Embryonic facial prominence (tissue), 1 donor: Measurements from ENCODE around the gene GLIS1.

Source experiments
- DNase-seq: peaks from one replicate; pipeline ENCODE4 v3.0.0-alpha.2; 2016; ENCODE audit errors: extremely low spot score

GLIS1 gene

DNA sequence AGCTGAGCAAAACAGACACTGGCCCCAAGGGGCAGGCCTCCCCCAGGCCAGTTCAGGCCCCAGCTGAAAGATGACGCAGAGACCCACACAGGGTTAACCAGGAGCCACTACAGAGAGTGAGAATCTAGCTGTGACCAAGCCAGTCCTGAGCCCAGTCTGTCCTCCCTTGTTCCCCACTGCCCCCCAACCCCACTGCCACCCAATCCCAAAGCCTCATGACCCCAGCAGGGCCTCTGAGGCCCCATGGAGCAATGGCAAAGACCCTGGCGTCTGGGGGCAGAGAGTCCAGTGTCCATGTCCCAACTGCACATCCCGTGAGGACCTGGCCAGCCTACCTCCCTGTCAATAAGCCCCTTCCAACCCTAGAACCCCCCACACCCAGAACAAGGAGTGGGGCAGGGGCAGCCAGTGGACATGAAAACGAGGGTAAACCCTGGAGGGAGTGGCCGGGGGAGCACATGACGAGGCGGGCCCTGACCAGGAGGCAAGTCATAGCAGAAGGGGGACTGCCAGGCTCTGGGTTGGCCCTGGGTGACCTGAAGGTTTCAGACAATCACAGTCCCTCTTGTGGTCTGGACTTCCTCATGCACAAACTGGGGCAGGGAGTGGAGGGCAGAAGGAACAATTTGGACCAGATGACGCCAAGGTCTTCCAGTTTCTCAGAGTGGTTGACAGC is 100.5 kb downstream of the GLIS1 start:
- DNase-seq, result no peak

GRCh38 chr1:53637511-53638359 is 101.2 kb downstream of the GLIS1 start:
- DNase-seq, result no peak

DNA sequence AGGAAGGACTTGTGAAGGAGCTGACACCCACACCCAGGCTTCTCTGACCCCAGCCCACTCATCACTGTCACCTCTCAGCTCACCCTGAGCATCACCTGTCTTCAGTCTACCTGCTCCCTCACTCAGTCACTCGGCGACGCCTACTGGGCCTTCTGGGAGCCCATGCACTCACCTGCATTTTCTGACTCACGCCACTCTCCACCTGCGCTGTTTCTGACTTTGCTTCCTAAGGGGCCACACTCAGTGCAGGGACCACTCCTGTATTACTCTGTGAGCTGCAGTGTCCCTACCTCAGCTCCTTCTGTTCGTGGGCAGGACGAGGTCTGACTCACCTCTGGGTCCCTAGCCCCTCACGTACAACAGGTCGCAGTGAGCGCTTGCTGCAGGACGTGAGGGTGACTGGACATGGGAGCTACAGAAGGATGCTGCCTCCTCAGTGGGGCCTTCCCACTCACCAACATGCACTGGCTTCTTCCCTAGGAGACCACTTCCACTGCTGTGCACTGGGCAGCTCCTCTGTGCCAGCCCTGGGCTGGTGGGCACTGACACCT is 102.3 kb downstream of the GLIS1 start:
- no peak for DNase-seq

DNA sequence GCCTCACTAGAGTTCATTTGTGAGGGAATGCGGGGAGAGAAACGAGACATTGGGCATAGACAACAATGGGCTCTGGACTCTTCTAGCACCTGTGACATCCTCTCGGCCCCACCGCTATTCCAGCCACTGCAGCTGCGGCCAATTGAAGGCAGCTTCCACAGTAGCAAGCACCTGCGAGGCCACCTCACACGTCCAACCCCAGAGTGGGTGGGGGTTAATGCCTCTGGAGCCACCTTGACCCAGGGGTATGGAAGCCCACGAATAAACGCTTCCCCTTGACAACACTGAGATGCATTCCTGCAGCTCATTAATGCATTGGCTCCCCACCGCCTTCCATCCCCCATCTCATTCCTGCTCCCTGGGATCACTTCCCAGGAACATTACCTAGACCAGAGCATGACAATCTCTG is 104.4 kb downstream of the GLIS1 start:
- DNase-seq, result no peak

GRCh38 chr1:53633073-53633704 is 105.8 kb downstream of the GLIS1 start:
- no peak for DNase-seq

- DNase-seq, result no peak
Measured at GRCh38 chr1:53631622-53632310, 107.2 kb downstream of the GLIS1 start.

DNA sequence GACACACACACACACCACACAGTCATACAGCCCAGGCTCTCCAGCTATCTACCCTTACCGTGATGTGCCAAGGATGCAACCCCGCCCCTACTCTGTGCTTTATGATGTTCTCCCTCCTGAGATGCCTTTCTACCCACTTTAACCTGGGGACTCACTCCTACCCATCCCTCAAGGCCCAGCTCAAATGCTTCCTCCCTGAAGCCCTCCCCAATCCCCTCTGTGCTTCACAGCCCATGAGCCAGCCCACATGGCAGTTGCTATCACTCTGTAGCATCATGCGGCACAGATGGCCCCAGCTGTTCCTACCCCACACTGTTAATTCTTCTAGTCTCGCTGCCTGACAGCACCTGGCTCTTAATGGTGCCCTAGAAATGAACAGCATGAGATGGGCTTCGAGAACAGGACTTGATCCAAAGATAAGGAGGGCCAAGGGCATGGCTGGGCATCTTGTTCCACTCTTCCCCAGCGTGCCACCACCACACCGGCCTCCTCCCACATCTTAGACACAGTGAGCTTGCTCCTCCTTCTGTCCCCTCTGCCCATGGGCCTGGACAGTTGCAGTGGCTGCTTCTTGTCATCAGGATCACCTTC is 109.8 kb downstream of the GLIS1 start:
- DNase-seq, result no peak

GRCh38 chr1:53628286-53628955 is 110.5 kb downstream of the GLIS1 start:
- no peak for DNase-seq

GRCh38 chr1:53627666-53628065 is 111.3 kb downstream of the GLIS1 start:
- no peak for DNase-seq

GRCh38 chr1:53627031-53627430 is 111.9 kb downstream of the GLIS1 start:
- no peak for DNase-seq

- no peak for DNase-seq
Measured at GRCh38 chr1:53626616-53627015, 112.3 kb downstream of the GLIS1 start.

GRCh38 chr1:53625766-53626520 is 113.0 kb downstream of the GLIS1 start:
- no peak for DNase-seq

- DNase-seq, result no peak
Measured at GRCh38 chr1:53625049-53625448, 113.9 kb downstream of the GLIS1 start.

DNA sequence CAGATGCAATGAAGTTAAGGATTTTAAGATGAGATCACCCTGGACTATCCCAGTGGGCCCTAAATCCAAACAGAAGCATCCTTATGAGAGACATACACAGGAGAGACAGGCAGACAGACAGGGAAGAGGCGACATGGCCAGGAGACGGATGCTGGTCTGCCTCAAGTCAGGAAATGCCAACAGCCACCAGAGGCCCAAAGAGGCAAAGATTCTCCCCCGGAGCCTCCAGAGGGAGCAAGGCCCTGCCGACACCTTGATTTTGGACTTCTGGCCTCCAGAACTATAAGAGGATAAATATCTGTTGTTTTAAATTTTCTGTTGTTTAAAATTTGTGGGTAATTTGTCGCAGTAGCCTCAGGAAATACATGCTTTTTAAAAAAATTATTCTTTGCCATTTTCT is 116.4 kb downstream of the GLIS1 start:
- DNase-seq, result no peak

- DNase-seq, result no peak
Measured at GRCh38 chr1:53621144-53621543, 117.8 kb downstream of the GLIS1 start.

GRCh38 chr1:53620061-53620855 is 118.7 kb downstream of the GLIS1 start:
- DNase-seq, result no peak

DNA sequence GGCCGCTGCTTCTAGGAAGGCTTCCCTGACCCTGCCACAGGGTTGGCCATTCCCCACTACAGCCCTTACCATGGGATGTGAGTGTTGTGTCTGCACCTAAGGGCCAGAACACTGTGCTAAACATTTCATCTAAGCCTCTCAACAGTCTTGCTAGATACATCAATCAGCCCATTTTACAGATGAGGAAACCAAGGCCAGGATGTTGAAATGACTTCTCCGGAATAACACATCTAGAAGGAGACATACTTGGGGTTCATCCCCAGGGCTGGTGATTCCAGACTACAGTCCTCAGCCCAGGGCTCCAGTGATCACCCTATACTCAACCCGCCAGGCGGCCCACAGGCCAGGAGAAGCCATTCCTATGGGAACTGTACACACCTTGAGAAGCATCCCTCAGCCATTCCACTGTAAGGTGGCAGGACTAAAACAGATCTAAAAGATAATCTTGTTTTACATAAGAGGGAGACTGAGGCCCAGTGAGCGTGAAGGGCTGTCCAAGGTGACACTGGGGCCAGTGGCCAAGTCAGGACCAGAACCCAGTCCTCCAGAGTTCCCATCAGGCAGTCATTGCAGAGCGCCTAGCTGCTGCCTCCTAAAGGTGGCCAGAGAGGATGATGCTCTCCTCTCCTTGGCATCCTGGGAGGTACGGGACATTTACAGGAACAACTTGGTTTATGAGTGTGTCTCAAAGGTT is 119.5 kb downstream of the GLIS1 start:
- DNase-seq, result no peak

DNA sequence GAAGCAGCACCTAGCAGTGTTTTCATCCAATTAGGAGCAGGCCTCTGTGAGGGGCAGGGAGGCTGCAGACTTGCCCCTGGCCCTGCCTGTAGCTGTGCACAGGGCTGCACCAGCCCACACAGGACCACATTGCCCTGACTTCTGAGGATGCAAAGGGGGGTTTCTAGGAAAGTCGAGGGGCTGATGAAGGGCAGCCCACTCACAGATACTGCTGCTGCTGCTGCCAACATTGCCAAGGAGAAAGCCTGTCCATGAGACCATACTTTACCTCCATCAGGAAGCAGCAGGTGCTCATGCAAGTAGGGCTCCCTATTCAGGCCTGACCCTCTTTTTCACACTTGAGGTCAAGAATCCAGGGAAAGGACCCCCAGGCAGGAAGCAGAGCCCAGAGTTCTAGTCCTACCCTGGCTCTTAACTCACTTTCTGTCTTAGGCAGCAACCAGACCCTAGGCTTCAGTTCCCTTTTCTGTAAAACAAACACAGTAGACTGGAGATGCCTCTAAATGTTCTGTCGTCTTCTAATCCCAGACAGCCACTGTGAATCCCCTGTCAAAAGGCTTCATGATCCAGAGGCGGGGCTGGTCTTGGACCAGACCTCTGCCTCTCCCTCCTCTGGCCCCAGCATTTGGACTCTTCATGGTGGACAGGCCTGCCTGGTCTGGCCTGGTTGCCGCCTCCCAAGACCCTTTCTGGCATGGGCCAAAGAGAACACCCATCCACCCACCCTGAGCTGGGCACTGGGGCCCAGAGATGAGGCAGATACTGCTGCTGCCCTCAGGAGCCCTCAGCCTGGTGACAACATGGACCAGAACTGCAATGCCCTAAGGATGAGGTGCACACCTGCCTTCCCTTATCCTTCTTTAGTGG is 120.2 kb downstream of the GLIS1 start:
- no peak for DNase-seq
